IPS-18a (cell line): ENCODE results near the gene PM20D1.
A peak's percentile ranks its signal among the peaks of the same experiment; 100 is the strongest.

Source experiments
- H3K27ac ChIP-seq: one replicate; pipeline ENCODE4 v1.5.1; 2013; ENCODE audit warnings: low read length
- H3K27me3 ChIP-seq: one replicate; pipeline ENCODE4 v1.6.1; 2013; ENCODE audit warnings: mild to moderate bottlenecking, low read length; ENCODE audit not compliant: control insufficient read depth, insufficient read depth
- H3K36me3 ChIP-seq: one replicate; pipeline ENCODE4 v1.6.1; 2013; ENCODE audit warnings: low read depth, low read length; ENCODE audit not compliant: control insufficient read depth
- H3K4me1 ChIP-seq: one replicate; pipeline ENCODE4 v1.6.1; 2013; ENCODE audit warnings: low read depth, low read length; ENCODE audit not compliant: control insufficient read depth
- H3K4me3 ChIP-seq: one replicate; pipeline ENCODE4 v1.5.1; 2013; ENCODE audit warnings: low read length
- H3K9ac ChIP-seq: one replicate; pipeline ENCODE4 v1.6.1; 2013; ENCODE audit warnings: mild to moderate bottlenecking, low read length, moderate library complexity
- H3K9me3 ChIP-seq: one replicate; pipeline ENCODE4 v1.6.1; 2013; ENCODE audit warnings: low read depth, low read length; ENCODE audit not compliant: control insufficient read depth

The PM20D1 gene

DNA sequence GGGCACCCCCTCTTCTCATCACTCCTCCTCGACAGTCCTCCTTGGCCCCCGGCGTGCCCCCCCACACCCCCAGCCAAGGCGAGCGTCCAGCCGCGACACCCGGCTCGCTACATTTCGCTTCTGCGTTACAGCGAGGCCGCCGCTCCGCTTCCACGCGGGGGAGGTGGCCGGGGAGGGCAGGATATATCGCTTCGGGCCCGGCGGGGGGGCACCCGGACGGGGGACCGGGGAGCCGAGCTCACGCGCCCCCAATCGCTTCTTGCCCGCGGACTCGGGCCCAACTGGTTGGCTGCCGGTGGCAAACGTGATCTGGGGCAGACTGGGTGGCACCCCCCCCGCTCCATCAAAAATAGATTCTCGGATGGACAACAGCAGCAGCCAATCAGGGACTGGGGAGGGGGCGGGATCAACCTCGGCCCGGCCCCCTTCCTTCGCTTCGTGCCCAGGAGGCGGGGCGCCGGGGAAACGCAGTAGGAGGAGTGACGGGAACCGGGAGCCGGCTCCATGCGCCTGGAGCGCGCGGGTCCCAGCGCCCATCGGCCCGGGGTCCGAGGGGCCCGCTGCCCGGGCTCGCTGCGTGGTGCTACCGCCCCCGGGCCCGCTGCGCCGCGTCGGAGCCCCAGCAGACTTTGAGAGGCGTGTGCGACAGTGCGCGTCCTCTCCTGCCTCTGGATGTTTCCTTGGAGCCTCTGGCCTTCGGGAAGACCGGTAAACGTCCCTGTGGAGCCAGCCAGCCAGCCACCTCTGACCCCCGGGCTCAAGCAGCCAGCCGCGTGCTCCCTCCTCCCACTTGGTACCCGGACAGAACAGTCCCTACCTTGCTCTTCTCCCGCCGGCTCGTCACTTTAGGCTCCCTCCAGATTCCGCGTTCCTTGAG is 36.8 kb downstream of the PM20D1 start, which contains the start of gene SLC41A1:
Gene SLC41A1 (minus strand): TSS at position 321 of the 877 bp plus-strand sequence. CDS start 2,757 bp downstream, outside the sequence.
- H3K36me3 ChIP-seq: peaks cover 11% of the 10 kb centered on the region
- H3K27me3 ChIP-seq: peaks cover 11% of the 10 kb centered on the region
- H3K9me3 ChIP-seq: no peaks in the 10 kb centered on the region
- peak within 1 kb of the TSS; percentile 60 for H3K9ac ChIP-seq
- H3K4me3 ChIP-seq: peak within 1 kb of the TSS; percentile 79
- peaks cover 12% of the 10 kb centered on the region for H3K4me1 ChIP-seq
- H3K27ac ChIP-seq: no peak within 1 kb of the TSS

DNA sequence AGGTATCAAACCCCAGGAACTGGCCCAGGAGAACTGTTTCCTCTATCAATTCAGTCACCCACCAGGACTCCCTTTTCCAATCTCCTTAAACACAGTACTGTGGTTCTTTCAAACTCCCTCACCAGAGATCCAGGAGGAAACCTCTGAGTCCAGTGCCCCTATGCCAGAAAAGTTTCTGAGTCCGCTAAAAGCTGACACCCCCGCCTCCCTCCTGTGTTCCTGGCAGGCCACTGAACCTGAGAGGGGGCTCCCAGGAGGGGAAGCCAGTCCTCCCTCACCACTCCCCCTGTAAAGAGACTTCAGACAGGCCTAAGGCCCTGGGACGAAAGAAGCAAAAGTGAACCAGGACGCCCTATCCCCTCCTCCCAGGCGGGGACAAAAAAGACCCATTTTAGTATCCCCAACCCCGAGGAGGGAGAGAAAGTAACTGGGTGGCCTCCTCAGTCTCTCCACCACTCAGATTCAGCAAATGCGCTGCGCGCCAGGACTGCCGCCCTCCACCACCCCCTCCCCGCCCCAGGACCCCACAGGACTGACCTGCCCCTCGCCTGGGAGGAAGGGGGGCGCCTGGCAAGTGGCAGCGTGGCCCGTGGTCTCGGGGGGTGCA is 37.6 kb downstream of the PM20D1 start:
- no peaks in the 10 kb centered on the region for H3K9me3 ChIP-seq
- peaks cover 12% of the 10 kb centered on the region for H3K4me1 ChIP-seq
- no peak overlapping the region for H3K27ac ChIP-seq
- peak overlapping the region; percentile 79 for H3K4me3 ChIP-seq
- peaks cover 11% of the 10 kb centered on the region for H3K36me3 ChIP-seq
- H3K27me3 ChIP-seq: peaks cover 11% of the 10 kb centered on the region
- H3K9ac ChIP-seq: peak overlapping the region; percentile 57

DNA sequence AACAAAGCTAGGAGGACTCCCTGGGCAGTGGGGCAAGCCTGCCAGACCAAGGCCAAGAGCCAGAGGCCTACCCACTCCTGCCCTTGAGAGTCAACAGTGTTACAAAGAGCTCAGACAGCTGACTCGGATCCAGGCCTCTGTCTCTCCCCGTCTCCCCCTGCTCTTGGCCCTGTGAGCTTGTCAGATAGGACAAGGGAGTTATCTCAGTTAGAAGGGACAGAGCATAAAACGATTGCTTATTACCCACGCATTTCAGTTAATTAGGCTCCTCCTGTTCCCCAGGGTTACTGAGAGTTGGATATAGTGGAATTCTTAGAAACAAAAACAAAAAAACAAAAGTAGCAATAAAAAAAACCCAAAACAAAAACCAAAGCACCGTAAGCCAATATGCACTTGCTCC is 38.3 kb downstream of the PM20D1 start:
- H3K4me1 ChIP-seq: peaks cover 12% of the 10 kb centered on the region
- H3K27ac ChIP-seq: no peak overlapping the region
- H3K4me3 ChIP-seq: peak overlapping the region; percentile 79

DNA sequence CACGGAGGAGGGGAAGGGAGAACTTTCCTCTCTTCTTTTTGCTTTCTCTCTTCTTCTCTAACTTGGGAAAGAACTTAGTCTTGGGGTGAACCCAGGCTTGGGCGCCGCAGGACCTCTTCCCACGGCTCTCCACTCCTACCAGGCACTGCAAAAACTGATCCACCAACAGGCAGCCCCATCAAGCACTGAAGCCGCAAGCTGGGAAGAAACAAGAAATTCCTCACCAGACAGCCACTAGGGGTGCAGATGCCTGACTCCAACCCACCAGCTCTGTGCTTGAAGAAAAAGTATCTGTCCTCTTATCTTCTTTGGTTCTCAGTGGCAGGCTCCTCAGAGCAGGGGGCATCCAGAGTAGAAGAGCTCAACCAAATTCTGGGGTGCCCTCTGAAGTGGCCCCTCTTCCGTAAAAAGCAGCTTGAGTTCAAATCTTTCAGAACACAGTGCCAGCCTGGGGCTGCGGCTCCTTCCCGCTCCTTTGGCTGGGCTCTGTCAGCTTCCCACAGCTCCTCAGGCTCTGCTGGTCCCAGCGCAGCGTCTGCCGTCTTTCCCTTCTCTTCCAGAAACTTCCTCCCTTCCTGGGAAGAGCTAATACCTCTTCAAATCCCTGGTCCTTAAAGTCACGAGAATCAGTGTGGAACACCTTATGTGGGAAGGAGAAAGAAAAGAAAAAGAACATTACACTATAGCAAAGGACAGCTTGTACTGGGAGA is 39.3 kb downstream of the PM20D1 start:
- H3K27me3 ChIP-seq: peaks cover 11% of the 10 kb centered on the region
- peaks cover 11% of the 10 kb centered on the region for H3K36me3 ChIP-seq
- peaks cover 12% of the 10 kb centered on the region for H3K4me1 ChIP-seq
- no peak overlapping the region for H3K4me3 ChIP-seq
- H3K9ac ChIP-seq: no peak overlapping the region
- no peaks in the 10 kb centered on the region for H3K9me3 ChIP-seq
- H3K27ac ChIP-seq: no peak overlapping the region

More for the DNA sequence above, 38.3 kb downstream of the PM20D1 start:
- no peaks in the 10 kb centered on the region for H3K9me3 ChIP-seq
- no peak overlapping the region for H3K9ac ChIP-seq
- peaks cover 11% of the 10 kb centered on the region for H3K36me3 ChIP-seq
- peaks cover 11% of the 10 kb centered on the region for H3K27me3 ChIP-seq

DNA sequence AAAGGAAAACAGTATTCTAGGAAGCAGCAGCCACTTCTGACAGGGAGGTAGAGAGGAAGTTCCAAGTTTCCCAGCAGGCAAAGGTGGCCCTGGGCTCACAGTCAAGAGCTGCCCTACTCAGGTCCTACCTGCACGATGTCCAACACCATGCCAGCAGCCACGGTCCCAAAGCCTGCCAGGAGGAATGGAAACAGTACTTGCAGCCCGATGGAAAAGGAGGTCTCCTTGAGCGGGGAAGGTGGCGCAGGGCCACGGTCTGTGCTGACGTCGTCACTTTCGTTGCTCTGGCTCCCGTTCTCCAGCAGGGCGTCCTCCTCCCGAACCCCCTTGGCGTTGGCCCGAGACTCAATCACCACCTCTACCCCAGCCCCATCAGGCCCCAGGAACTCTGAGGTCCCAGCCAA is 40.0 kb downstream of the PM20D1 start:
- H3K27ac ChIP-seq: no peak overlapping the region
- H3K9ac ChIP-seq: no peak overlapping the region
- no peak overlapping the region for H3K4me3 ChIP-seq
- H3K9me3 ChIP-seq: no peaks in the 10 kb centered on the region
- peaks cover 11% of the 10 kb centered on the region for H3K27me3 ChIP-seq
- H3K4me1 ChIP-seq: peaks cover 12% of the 10 kb centered on the region
- H3K36me3 ChIP-seq: peaks cover 11% of the 10 kb centered on the region

DNA sequence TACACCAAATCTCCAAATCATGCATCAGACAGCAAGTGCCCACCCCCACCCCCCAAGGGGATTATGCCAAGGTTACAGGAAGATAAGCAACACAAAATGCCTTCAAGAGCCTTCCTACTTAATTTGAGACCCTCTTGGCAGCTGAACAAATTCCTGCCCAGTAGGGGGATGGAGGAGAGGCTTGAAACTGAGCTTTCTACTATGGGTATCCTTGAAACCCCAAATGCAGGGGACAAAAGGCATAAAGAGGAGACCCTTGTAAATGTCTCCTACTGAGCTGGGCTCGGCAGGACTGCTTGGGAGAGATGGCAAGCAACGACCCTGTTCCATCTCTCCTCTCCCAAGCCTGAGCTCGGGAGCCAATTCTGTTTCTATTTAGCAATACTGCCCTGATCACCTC is 40.5 kb downstream of the PM20D1 start:
- Histone ChIP-seq H3K36me3 (peaks cover 11% of the 10 kb centered on the region), H3K27ac (no peak overlapping the region), H3K9me3 (no peaks in the 10 kb centered on the region), H3K4me1 (peaks cover 12% of the 10 kb centered on the region), H3K9ac (no peak overlapping the region), H3K4me3 (no peak overlapping the region), H3K27me3 (peaks cover 6% of the 10 kb centered on the region)

DNA sequence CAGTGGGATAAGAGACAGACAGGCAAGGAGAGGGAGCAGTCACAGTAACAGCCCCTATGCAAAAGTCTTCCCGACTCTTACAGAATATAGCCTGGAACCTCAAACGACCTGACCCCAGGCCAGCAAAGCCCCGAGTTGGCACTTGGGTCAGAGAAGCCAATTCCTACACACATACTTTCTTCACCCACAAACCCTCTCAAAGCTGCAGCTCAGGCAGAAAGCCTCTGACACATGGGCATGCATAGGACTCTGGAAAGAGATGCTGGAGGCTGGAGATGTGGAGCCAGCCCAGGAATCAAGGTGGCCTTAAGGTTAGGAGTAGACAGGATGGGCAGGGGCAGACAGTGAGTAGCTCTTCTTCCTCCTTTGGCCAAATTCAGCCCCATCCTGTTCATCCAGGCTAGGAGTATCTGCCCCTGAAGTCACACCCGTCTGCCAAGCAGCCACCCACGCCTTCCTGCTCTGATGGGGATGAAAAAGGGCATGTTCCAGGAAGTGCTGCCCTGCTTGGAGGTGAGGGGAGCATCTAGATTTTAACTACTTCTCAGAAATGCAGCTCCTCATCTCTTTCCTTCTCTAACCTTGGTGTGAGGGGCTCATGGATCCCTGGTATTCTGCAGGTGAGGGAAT is 44.7 kb downstream of the PM20D1 start:
- no peak overlapping the region for H3K27ac ChIP-seq
- peaks cover 11% of the 10 kb centered on the region for H3K36me3 ChIP-seq
- H3K9ac ChIP-seq: no peak overlapping the region
- H3K9me3 ChIP-seq: no peaks in the 10 kb centered on the region
- H3K4me3 ChIP-seq: no peak overlapping the region
- H3K27me3 ChIP-seq: no peaks in the 10 kb centered on the region
- H3K4me1 ChIP-seq: peaks cover 5% of the 10 kb centered on the region

DNA sequence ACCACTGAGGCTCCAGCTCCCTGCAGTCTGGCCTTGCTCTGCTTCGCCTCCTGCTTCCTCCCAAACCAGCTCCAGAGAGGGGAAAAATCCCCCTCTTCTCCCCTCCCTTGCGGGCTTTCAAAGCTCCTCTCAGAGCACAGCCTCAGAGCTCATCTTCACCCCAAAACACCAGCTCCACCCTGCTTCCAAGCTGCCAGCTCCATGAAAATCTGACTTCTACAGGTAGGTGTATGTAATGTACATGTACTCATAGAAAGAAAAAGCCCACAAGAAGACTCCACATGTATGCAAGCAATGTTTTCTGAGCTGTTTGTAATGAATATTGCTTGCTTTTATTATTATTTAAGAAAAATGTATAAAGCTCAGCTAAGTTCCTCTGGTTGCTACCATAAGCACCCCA is 45.3 kb downstream of the PM20D1 start:
- Histone ChIP-seq H3K36me3 (peaks cover 7% of the 10 kb centered on the region), H3K9ac (no peak overlapping the region), H3K9me3 (no peaks in the 10 kb centered on the region), H3K4me3 (no peak overlapping the region), H3K4me1 (peaks cover 5% of the 10 kb centered on the region), H3K27me3 (no peaks in the 10 kb centered on the region), H3K27ac (no peak overlapping the region)

DNA sequence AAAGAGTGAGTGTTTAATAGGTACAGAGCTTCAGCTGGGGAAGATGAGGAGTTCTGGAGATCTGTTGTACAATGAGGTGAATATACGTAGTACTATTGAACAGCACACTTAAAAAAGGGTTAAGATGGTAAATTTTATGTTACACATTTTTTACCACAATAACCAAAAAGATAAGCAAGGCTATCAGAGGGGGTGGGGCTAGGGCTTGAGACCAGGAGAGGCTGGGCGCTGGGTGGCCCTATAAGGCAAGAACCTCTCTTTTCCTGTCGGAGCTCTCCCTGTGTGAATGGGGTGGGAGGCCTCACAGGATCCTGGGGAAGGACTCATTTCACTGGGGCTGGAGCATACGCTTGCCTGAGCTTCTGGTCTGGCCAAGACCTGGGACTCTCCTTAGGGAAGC is 45.9 kb downstream of the PM20D1 start:
- H3K9ac ChIP-seq: no peak overlapping the region
- no peak overlapping the region for H3K4me3 ChIP-seq
- H3K9me3 ChIP-seq: no peaks in the 10 kb centered on the region
- H3K27ac ChIP-seq: no peak overlapping the region
- H3K36me3 ChIP-seq: peaks cover 5% of the 10 kb centered on the region
- no peaks in the 10 kb centered on the region for H3K27me3 ChIP-seq
- H3K4me1 ChIP-seq: peaks cover 5% of the 10 kb centered on the region

DNA sequence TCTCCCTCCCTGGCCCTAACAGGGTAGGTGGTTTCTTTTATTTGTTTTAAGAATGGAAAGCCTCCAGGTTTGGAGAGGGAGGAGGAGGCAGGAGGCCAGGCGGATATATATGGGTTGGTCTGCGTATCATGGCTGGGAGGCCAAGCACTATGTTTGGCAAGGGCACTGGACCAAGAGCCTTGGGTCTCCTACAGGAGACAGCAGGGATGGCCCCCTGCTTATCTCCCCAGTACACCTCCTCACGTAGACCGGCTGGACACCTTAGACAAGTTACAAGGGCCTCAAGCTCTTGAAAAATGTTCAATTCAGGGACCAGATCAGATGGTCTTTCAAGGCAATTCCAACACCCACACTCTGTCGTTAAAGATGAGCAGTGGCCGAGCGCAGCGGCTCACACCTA is 47.9 kb downstream of the PM20D1 start:
- H3K4me3 ChIP-seq: no peak overlapping the region
- no peaks in the 10 kb centered on the region for H3K9me3 ChIP-seq
- H3K4me1 ChIP-seq: peaks cover 5% of the 10 kb centered on the region
- no peaks in the 10 kb centered on the region for H3K27me3 ChIP-seq
- H3K9ac ChIP-seq: no peak overlapping the region
- peaks cover 22% of the 10 kb centered on the region for H3K36me3 ChIP-seq
- no peak overlapping the region for H3K27ac ChIP-seq
